ENCODE data around the gene SIGLEC8. TPM values are rescaled to one million over a fixed set of nuclear protein-coding genes. Genes with fewer than 3 reads are reported as not detected.

SIGLEC8 gene
- total RNA-seq, 1 experiment from 2014 or later = not detected

- DNase-seq (ENCODE audit: extremely low read depth, low read depth) = no peak
Measured at GRCh38 chr19:51410950-51411748, 47.1 kb downstream of the SIGLEC8 start.

- DNase-seq (ENCODE audit: extremely low read depth, low read depth) = peak; percentile 30
Measured at GRCh38 chr19:51407511-51408131, 50.6 kb downstream of the SIGLEC8 start.

- DNase-seq (ENCODE audit: extremely low read depth, low read depth) = no peak
Measured at GRCh38 chr19:51402117-51402516, 56.1 kb downstream of the SIGLEC8 start.

Small RNAs within 50 kb of the gene (small RNA-seq; reads per million reads assigned to genes)
- gene AC020914.3 = 0 reads per million in 2 experiments
- gene AC020914.5 = 0 reads per million in 2 experiments

Other genes starting within 250 kb of the SIGLEC8 start
- 0.22 TPM in 1 of 2 replicates, not detected in the other for gene CD33, start 233.4 kb downstream of the SIGLEC8 start, total RNA-seq (2014; rRNA removed; shearing (Covaris generic))
- gene SIGLECL1, start 207.4 kb downstream of the SIGLEC8 start, total RNA-seq (2014; rRNA removed; shearing (Covaris generic)) = not detected in 2 replicates
- gene IGLON5, start 146.8 kb downstream of the SIGLEC8 start, total RNA-seq (2014; rRNA removed; shearing (Covaris generic)) = 0.66 TPM in 1 of 2 replicates, not detected in the other
- 1.2 and 1.6 TPM in 2 replicates for gene VSIG10L, start 116.3 kb downstream of the SIGLEC8 start, total RNA-seq (2014; rRNA removed; shearing (Covaris generic))
- 77.3 and 88.4 TPM in 2 replicates for gene ETFB, start 92.1 kb downstream of the SIGLEC8 start, total RNA-seq (2014; rRNA removed; shearing (Covaris generic))
- 0.27 and 1.2 TPM in 2 replicates for gene CLDND2, start 89.5 kb downstream of the SIGLEC8 start, total RNA-seq (2014; rRNA removed; shearing (Covaris generic))
- not detected in 2 replicates for gene NKG7, start 85.8 kb downstream of the SIGLEC8 start, total RNA-seq (2014; rRNA removed; shearing (Covaris generic))
- gene LIM2, start 70.5 kb downstream of the SIGLEC8 start, total RNA-seq (2014; rRNA removed; shearing (Covaris generic)) = not detected in 2 replicates
- gene C19orf84, start 67.9 kb downstream of the SIGLEC8 start, total RNA-seq (2014; rRNA removed; shearing (Covaris generic)) = not detected in 2 replicates
- gene SIGLEC10, start 40.8 kb downstream of the SIGLEC8 start, total RNA-seq (2014; rRNA removed; shearing (Covaris generic)) = not detected in 2 replicates
- gene CEACAM18, start 20.1 kb upstream of the SIGLEC8 start, total RNA-seq (2014; rRNA removed; shearing (Covaris generic)) = not detected in 2 replicates
- not detected in 2 replicates for gene SIGLEC12, start 43.3 kb upstream of the SIGLEC8 start, total RNA-seq (2014; rRNA removed; shearing (Covaris generic))
- gene SIGLEC6, start 73.2 kb upstream of the SIGLEC8 start, total RNA-seq (2014; rRNA removed; shearing (Covaris generic)) = not detected in 2 replicates
- 2.9 and 3.4 TPM in 2 replicates for gene ZNF175, start 112.8 kb upstream of the SIGLEC8 start, total RNA-seq (2014; rRNA removed; shearing (Covaris generic))
- gene SIGLEC5, start 171.9 kb upstream of the SIGLEC8 start, total RNA-seq (2014; rRNA removed; shearing (Covaris generic)) = not detected in 2 replicates
- gene SIGLEC14, start 188.4 kb upstream of the SIGLEC8 start, total RNA-seq (2014; rRNA removed; shearing (Covaris generic)) = not detected in 2 replicates
- 3.5 and 4.7 TPM in 2 replicates for gene SPACA6, start 234.9 kb upstream of the SIGLEC8 start, total RNA-seq (2014; rRNA removed; shearing (Covaris generic))